Chondrocyte (in vitro differentiated cells): ENCODE results near the gene SPATA33. TPM values are rescaled to one million over a fixed set of nuclear protein-coding genes. Genes with fewer than 3 reads are reported as not detected.

ENCODE experiments used
- DNase-seq: peaks from one replicate; pipeline ENCODE4 v3.0.0; 2021; ENCODE audit warnings: mixed read lengths, low spot score
- H3K27ac Mint-ChIP-seq: one replicate; pipeline ENCODE4 v1.8.0; 2021; ENCODE audit warnings: mild to moderate bottlenecking, moderate library complexity, mixed read lengths; ENCODE audit not compliant: unreplicated experiment
- H3K27me3 Mint-ChIP-seq: 2 replicates; pipeline ENCODE4 v1.8.0; 2021; ENCODE audit warnings: low read depth, mixed read lengths
- H3K36me3 Mint-ChIP-seq: 2 replicates; pipeline ENCODE4 v1.8.0; 2021; ENCODE audit warnings: low read depth, mixed read lengths
- H3K4me1 Mint-ChIP-seq: 2 replicates; pipeline ENCODE4 v1.8.0; 2021; ENCODE audit warnings: low read depth, mild to moderate bottlenecking, mixed read lengths
- H3K4me3 Mint-ChIP-seq: one replicate; pipeline ENCODE4 v1.8.0; 2021; ENCODE audit warnings: mild to moderate bottlenecking, moderate library complexity, mixed read lengths; ENCODE audit not compliant: unreplicated experiment
- H3K9me3 Mint-ChIP-seq: 2 replicates; pipeline ENCODE4 v1.8.0; 2021; ENCODE audit warnings: low read depth, mixed read lengths
- CTCF ChIP-seq: fragments of 200-600 bp; sonication (generic); IDR thresholded peaks from 2 replicates; pipeline ENCODE4 v1.5.0; 2021; ENCODE audit warnings: antibody characterized with exemption, mild to moderate bottlenecking, moderate library complexity
- total RNA-seq: library from RNA; stranded (reverse); gene quantifications from 3 replicates; pipeline ENCODE4 v1.2.1, GENCODE V29; 2021

SPATA33 gene
- total RNA-seq, 1 donor from 2014 or later, result 8.8 TPM

GRCh38 chr16:89672177-89672941, 14.7 kb downstream of the SPATA33 start:
- Mint-ChIP-seq H3K9me3 (no peaks in the 10 kb centered on the region), H3K27me3 (no peaks in the 10 kb centered on the region), H3K4me3 (no peak overlapping the region), H3K27ac (no peak overlapping the region), H3K4me1 (peaks cover 5% of the 10 kb centered on the region), H3K36me3 (no peaks in the 10 kb centered on the region)
- TF ChIP-seq CTCF, result no peak
- DNase-seq, result peak; percentile 15

- H3K4me3 Mint-ChIP-seq, result no peak overlapping the region
- H3K27ac Mint-ChIP-seq, result no peak overlapping the region
- no peaks in the 10 kb centered on the region for H3K27me3 Mint-ChIP-seq
- H3K9me3 Mint-ChIP-seq, result no peaks in the 10 kb centered on the region
- no peak for TF ChIP-seq CTCF
- no peak for DNase-seq
- H3K4me1 Mint-ChIP-seq, result no peaks in the 10 kb centered on the region
- H3K36me3 Mint-ChIP-seq, result peaks cover 2% of the 10 kb centered on the region
Measured at GRCh38 chr16:89678258-89678657, 20.6 kb downstream of the SPATA33 start.

- Mint-ChIP-seq H3K36me3 (peaks cover 11% of the 10 kb centered on the region), H3K27ac (no peak overlapping the region), H3K4me3 (peak overlapping the region; percentile 38), H3K9me3 (peaks cover 5% of the 10 kb centered on the region), H3K4me1 (peaks cover 15% of the 10 kb centered on the region), H3K27me3 (no peaks in the 10 kb centered on the region)
- TF ChIP-seq CTCF, result no peak
- DNase-seq, result peak; percentile 53
Measured at GRCh38 chr16:89685916-89686315, 28.3 kb downstream of the SPATA33 start.

GRCh38 chr16:89686520-89687091, 29.0 kb downstream of the SPATA33 start, which contains the start of gene CDK10:
CDK10 (plus strand) TSS chr16:89686689; CDS start chr16:89686711, 22 bp downstream.
- H3K27ac Mint-ChIP-seq, result peak within 1 kb of the TSS; percentile 98
- H3K9me3 Mint-ChIP-seq, result peaks cover 5% of the 10 kb centered on the region
- DNase-seq, result peak; percentile 96
- H3K27me3 Mint-ChIP-seq, result no peaks in the 10 kb centered on the region
- H3K36me3 Mint-ChIP-seq, result peaks cover 11% of the 10 kb centered on the region
- H3K4me3 Mint-ChIP-seq, result peak within 1 kb of the TSS; percentile 84
- no peak for TF ChIP-seq CTCF
- H3K4me1 Mint-ChIP-seq, result peaks cover 15% of the 10 kb centered on the region

- peak overlapping the region; percentile 98 for H3K27ac Mint-ChIP-seq
- H3K27me3 Mint-ChIP-seq, result no peaks in the 10 kb centered on the region
- peaks cover 5% of the 10 kb centered on the region for H3K9me3 Mint-ChIP-seq
- H3K36me3 Mint-ChIP-seq, result peaks cover 11% of the 10 kb centered on the region
- peak; percentile 60 for DNase-seq
- peaks cover 15% of the 10 kb centered on the region for H3K4me1 Mint-ChIP-seq
- H3K4me3 Mint-ChIP-seq, result peak overlapping the region; percentile 84
- peak; percentile 37 for TF ChIP-seq CTCF
Measured at GRCh38 chr16:89687092-89687940, 29.7 kb downstream of the SPATA33 start.
